DMS53 treated with DMSO at 0.1 percent for 48 hours (cell line): ENCODE results near the gene CMTM2.
A peak's percentile ranks its signal among the peaks of the same experiment; 100 is the strongest.

ENCODE experiments used
- DNase-seq: peaks from one replicate; lab custom pipeline; 2025; ENCODE audit not compliant: unreplicated experiment; lab: John Stamatoyannopoulos, UW

The CMTM2 gene, protein sequence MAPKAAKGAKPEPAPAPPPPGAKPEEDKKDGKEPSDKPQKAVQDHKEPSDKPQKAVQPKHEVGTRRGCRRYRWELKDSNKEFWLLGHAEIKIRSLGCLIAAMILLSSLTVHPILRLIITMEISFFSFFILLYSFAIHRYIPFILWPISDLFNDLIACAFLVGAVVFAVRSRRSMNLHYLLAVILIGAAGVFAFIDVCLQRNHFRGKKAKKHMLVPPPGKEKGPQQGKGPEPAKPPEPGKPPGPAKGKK

GRCh38 chr16:66578651-66579531 lies at the start of gene CMTM2:
Gene CMTM2, plus strand, starts transcription at chr16:66579463. Its CDS starts 145 bp downstream, at chr16:66579608.
- DNase-seq = no peak

DNA sequence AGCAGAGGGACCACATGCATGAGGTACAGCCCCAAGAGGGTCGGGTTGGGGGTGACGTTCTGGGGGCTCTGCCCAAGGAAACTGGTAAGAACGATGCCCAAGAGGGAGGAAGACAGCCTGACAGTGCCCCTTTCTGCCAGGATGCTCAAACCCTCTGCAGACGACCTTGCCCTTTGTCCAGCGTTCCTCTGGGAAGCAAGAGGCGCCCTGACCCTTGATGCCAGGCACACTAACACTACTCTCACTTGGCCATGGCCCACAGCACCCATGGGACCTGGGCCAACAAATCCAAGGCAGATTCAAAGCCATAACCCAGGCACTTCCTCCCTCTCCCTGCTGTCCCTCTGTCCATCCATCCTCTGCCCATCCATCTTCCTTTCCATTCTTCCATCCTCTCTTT lies 49.8 kb upstream of the CMTM2 start:
- no peak for DNase-seq

DNA sequence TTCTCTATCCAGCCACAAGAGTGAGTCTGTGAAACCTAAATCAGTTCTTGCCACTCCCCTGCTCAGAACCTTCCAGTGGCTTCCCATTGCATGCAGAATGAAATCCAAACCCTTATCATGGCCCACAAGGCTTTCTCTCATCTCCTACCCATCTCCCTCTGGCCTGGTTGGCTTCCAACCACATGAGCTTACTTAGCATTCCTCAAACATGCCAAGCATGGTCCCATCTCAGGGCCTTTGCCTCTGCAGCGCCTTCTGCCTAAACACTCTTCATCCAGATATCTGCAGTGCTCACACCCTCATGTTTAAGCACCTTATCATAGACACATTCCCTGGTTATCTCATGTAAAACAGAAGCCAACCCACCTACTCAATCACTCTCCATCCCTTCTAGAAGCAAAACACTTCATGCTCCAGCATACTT lies 44.9 kb upstream of the CMTM2 start:
- no peak for DNase-seq

GRCh38 chr16:66536525-66536924 lies 42.7 kb upstream of the CMTM2 start:
- no peak for DNase-seq

DNA sequence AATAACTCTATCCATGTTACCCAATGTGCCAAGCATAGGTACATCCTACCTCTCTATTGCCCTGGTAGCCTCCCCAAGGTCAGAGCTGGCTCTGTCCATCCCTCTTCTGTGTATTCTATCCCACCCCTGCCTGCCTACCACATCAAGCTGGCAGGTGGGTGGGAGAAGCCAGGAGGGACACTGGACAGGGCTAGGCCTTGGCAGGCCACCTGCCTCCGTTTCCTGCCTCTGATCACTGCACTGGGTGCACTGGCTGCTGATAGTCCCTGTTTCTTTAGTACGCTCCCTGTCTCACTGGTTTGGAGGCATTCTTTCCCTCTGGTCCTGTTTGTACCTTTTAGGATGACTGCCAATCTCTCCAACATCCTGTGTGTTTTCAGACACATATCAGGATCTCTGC lies 42.0 kb upstream of the CMTM2 start:
- no peak for DNase-seq

- DNase-seq = no peak
Measured at GRCh38 chr16:66538910-66539309, 40.4 kb upstream of the CMTM2 start.

- DNase-seq = peak; percentile 3
Measured at GRCh38 chr16:66539623-66540469, 39.4 kb upstream of the CMTM2 start.

DNA sequence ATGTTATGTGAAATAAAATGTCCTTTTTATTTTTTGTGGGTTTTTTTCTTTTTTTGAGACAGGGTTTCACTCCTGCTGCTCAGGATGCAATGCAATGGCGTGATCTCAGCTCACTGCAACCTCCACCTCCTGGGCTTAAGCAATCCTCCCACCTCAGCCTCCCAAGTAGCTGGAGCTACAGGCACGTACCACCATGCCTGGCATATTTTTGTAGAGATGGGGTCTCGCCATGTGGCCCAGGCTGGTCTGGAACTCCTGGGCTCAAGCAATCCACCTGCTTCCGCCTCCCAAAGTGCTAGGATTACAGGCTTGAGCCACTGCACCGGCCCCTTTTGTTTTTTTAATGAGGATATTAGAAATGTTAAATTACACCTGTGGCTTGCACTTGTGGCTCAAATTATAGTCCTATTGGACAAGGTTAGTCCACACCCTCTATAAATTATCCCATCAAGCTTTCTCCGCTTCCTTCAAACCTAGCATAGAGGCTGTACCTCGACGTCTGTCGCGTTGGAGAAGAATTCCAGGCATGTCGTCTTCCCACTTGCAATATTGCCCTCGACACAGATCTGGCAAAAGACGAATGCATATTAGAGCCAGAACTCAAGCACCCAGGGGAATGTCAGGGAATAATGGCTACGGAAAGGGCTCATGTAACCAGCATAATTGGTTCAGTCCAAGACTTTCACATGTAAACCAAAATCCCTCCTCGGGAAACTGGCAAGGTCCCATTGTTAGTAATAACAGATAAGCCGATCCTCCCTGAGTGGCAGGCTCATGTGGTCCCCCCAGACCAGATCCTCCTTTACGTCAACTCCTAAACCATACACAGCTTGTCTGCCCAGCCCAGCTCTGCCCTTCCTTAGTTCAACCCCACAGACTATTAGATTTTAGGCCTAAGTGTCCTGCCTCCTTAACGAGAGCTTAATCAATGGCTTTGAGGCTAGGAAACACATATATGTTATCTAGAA lies 37.6 kb upstream of the CMTM2 start:
- DNase-seq = no peak

DNA sequence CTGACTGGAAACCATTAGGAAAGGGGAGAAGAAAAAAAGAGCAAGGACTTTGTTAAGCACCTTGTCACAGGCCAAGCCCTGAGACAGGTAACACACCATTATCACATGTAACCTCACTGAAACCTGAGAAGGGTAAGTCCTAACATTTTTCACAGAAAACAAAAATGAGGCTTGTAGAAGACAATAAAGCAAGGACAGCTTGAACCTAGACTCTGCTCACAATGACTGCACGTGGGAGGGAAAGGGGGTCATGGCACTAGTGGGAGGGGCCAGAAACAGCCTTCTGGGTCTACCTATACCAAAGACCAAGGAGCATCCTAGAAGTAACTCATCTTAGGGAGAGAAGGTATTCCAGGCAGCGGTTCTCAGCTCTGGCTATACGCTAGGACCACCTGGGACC lies 36.9 kb upstream of the CMTM2 start:
- no peak for DNase-seq

DNA sequence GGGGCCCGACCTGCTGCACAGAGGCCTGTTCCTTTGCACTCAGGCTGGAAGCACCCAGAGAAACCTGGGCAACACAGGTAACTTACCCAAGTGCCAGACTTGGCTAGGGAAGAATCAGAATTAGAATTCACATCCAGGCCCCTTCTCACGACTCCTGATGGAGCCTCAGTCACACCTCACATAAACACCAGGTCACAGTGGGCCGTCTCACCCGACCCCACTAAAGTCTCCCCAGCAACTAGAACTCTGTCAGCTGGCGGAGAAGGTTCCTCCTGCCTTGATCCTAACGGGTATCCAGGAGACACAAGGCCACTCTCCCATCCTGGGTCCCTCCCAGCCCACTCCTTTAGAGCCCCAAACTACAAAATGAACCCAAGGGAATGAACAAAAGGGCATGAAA lies 35.7 kb upstream of the CMTM2 start:
- no peak for DNase-seq

- no peak for DNase-seq
Measured at GRCh38 chr16:66544016-66544757, 35.1 kb upstream of the CMTM2 start.

- DNase-seq = no peak
Measured at GRCh38 chr16:66547101-66547989, 31.9 kb upstream of the CMTM2 start.

DNA sequence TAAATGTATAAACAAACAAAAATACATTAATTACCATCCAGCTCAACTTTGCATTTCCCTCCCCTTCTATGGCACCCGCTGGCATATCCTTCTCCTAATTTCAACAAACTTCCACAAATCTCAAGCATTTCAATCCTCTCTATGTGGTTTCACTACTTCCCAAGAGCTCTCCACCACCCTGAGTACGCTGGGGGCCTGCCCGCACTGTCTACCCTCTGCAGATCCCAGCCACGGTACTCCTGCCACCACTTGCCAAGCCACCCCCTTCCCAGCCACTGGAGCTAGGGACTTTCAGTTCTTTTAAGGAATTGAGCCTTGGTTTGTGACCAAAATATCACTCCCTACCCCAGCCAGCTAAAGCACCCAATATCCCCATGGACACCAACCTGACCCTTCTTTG lies 31.2 kb upstream of the CMTM2 start:
- no peak for DNase-seq

- no peak for DNase-seq
Measured at GRCh38 chr16:66548868-66549267, 30.4 kb upstream of the CMTM2 start.

DNA sequence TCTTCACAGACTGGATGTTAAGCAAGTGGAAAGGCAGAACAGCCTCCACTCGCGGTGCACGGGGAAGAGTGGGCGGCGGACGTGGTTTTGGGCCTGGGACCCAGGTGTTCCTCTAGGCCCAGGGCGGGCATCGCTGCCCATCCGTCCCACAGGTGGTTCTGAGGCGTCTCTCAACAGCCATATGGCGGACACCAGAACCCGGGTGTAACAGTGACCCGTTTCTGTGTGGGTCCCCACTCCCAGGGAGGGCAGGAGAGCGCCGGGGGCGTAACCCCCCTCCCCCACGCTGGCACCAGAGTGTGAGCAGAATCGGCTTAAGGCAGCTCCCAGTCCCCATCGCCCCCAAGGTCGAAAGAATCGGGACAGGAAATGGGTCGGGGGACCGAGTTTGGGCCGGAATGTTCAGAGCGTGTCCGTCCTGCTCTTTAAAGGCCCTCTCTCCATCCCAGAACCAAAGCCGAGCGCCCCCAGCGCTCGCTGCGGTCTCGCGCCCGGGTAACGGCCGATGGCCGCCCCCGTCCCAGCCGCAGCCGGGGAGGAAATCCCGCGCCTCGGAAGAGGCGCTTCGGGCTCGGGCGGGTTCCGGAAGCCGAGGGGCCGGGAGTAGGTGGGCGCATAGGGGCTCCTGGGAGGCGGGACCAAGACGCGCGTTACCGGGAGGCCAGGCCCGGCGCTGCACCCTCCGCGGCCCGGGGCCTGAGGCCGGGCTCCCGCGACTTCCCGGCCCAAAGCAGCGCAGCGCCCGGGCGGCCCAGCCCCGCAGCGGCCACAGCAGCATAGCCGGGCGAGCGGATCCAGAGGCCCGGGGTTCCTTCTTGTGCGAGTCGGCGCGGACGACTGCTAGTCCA lies 29.8 kb upstream of the CMTM2 start, which contains the start of gene TK2:
Gene TK2, minus strand, starts transcription at position 839 of the 848 bp plus-strand sequence. Its CDS starts 61 bp downstream, at position 778.
- peak; percentile 16 for DNase-seq

DNA sequence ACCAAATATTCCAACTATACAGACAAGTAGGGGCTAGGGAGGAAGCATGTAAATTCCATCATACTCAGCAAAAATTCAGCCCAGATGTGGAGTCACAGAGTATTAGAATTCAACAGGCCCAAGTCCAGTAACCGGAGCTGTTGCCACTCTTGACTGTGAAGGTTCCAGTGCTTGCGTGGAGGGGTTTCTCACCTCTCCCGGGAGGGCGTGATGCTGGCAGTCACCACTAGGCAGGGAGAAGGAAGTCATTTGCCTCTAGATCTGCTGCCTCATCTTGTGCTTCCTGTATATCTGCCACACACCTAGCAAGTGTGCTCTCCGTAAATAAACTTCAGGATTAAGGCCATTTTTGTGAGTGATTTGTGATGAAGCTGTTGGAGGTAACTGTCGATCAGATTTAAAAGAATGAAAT lies 27.9 kb upstream of the CMTM2 start:
- DNase-seq = peak; percentile 15

DNA sequence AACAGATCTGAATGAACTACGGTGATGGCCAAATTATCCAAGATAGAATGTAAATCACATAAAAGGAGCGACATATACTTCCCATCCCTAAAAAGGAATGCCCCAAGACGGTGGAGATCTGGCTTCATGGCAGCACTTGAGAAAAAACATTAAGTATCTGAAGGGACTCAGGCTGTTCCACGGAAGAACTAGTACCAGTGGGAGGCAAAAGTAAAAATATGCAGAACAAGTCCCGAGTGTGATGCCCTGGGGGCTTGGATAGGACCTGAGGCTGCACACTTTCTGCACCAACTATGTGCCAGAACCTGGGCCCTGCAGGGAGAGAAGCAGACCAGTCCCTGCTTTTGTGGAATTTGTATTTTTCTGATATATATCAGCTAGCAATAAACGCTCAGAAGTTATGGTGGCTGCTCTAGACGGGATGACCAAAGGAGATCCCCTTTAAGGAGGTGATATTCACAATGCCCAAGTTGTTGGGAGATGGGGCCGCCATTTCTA lies 27.4 kb upstream of the CMTM2 start:
- no peak for DNase-seq
